NCI-H524 (cell line): ENCODE data around the gene PIK3R3.

Experiments
- DNase-seq, 2 experiments: peaks; one replicate each; lab custom pipeline; 2025; lab: John Stamatoyannopoulos, UW

The PIK3R3 gene

GRCh38 chr1:46157916-46158311 lies 25.5 kb upstream of the PIK3R3 start:
- DNase-seq = no peak

GRCh38 chr1:46153732-46154131 lies 21.3 kb upstream of the PIK3R3 start:
- DNase-seq = no peak

- peak in 1 of 2 experiments; percentile 5 for DNase-seq
These were observed 20.8 kb upstream of the PIK3R3 start for GRCh38 chr1:46153228-46153627.

- DNase-seq = no peak
These were observed 19.6 kb upstream of the PIK3R3 start for GRCh38 chr1:46152016-46152415.

- DNase-seq = no peak
These were observed 17.7 kb upstream of the PIK3R3 start for GRCh38 chr1:46150085-46150484.

GRCh38 chr1:46148318-46148717 lies 15.9 kb upstream of the PIK3R3 start:
- no peak for DNase-seq

- no peak for DNase-seq
These were observed 5.5 kb upstream of the PIK3R3 start for GRCh38 chr1:46137916-46138315.

- peak in 1 of 2 experiments; percentile 4 for DNase-seq
These were observed 4.3 kb upstream of the PIK3R3 start for GRCh38 chr1:46136711-46137110.

- peak; percentile 69 to 82 for DNase-seq
These were observed 2.4 kb upstream of the PIK3R3 start for GRCh38 chr1:46134660-46135331.

GRCh38 chr1:46133781-46134350 lies 1.4 kb upstream of the PIK3R3 start:
- peak in 1 of 2 experiments; percentile 16 for DNase-seq

GRCh38 chr1:46133181-46133658 lies 791 bp upstream of the PIK3R3 start:
- peak; percentile 90 to 92 for DNase-seq

- peak; percentile 57 to 67 for DNase-seq
These were observed 509 bp downstream of the PIK3R3 start for GRCh38 chr1:46131712-46132528.

- DNase-seq = peak in 1 of 2 experiments; percentile 19
These were observed 1.3 kb downstream of the PIK3R3 start for GRCh38 chr1:46131093-46131492.

- peak in 1 of 2 experiments; percentile 12 for DNase-seq
These were observed 1.8 kb downstream of the PIK3R3 start for GRCh38 chr1:46130606-46131005.

GRCh38 chr1:46130121-46130520 lies 2.3 kb downstream of the PIK3R3 start:
- peak in 1 of 2 experiments; percentile 32 for DNase-seq

GRCh38 chr1:46128344-46128743 lies 4.1 kb downstream of the PIK3R3 start:
- no peak for DNase-seq

- DNase-seq = no peak
These were observed 13.6 kb downstream of the PIK3R3 start for GRCh38 chr1:46118856-46119255.

GRCh38 chr1:46117810-46118494 lies 14.5 kb downstream of the PIK3R3 start:
- DNase-seq = no peak

- no peak for DNase-seq
These were observed 17.4 kb downstream of the PIK3R3 start for GRCh38 chr1:46114925-46115603.

- DNase-seq = no peak
These were observed 18.5 kb downstream of the PIK3R3 start for GRCh38 chr1:46113948-46114347.

GRCh38 chr1:46112108-46112507 lies 20.3 kb downstream of the PIK3R3 start:
- no peak for DNase-seq

GRCh38 chr1:46110521-46110920 lies 21.9 kb downstream of the PIK3R3 start:
- no peak for DNase-seq
